GM15510 (cell line): ENCODE measurements around the gene CBX4.

Experiments used
- POLR2A ChIP-seq: IDR thresholded peaks from 3 replicates; pipeline ENCODE4 v1.6.1; 2011; ENCODE audit warnings: borderline replicate concordance; ENCODE audit not compliant: insufficient read length; ENCODE audit errors: extremely low read depth

The CBX4 gene

DNA sequence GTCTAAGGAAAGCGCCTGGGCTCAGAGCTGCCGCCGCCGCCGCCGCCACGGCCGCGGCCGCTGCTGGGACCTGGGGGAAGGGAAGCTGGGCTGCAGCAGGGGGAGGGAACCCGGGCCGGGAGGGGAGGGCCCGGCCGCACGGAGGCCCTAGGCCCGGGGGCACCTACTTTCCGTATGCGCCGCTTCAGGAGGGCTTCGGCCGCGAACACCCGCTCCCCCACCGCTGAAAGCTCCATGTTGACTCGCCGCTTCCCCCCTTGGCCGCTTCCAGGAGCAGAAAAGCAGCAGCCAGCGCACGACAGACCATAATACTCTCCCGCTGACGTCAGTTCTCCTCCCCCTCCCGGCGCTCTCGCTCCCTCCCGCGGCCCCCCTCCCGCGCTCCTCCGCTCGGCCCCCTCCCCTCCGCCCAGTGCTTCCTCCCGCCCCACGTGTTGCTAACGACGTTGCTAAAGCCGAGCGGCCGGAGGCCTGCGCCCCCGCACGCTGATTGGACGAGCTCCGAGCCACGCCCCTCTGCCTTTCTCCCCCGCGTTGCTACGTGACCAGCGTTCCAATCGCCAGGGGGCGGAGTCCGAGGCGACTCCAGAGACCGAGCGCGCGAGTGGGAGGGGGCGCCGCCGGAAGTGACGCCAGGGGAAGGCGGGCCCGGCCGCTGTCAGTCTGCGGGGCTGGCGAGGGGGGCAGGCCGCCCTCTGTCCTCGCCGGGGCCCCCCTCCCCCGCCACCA is 42.3 kb downstream of the CBX4 start, which contains the start of gene CBX8:
TSS of gene CBX8 (minus strand) at position 315 of the 729 bp plus-strand sequence. CDS start at position 236, 79 bp downstream.
- peak; percentile 43 for TF ChIP-seq POLR2A

- TF ChIP-seq POLR2A: no peak
These were observed 42.8 kb downstream of the CBX4 start for GRCh38 chr17:79796444-79796762.

DNA sequence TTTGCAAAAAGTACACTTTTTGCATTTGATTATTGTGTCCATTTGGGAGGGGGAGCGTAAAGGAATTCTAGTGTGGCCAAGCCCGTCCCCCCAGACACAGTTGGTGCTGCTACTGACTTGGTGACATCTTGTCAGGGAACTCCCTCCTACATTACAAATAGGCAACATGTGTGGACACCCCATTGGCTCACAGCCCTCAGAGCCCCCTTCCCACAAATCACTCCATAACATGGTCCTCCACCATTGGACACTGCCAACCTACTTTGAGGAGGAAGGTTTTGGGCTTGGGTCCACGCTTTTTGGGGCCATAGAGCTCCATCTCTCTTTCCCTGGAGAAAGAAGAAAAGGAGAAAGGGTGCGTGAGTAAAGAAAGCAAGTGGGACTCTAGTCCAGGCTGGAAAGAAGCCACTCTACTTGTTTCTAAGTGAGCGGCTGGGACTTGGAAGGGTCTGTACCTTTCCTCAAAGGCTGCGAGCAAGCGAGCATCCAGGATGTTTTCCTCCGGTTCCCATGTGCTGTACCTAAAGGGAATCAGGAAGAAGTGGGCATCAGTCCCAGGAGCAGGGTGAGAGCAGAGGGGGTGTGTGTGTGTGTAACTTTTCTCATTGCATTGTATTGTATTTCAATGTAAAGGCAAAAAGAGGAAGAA is 43.3 kb downstream of the CBX4 start:
- TF ChIP-seq POLR2A: no peak

DNA sequence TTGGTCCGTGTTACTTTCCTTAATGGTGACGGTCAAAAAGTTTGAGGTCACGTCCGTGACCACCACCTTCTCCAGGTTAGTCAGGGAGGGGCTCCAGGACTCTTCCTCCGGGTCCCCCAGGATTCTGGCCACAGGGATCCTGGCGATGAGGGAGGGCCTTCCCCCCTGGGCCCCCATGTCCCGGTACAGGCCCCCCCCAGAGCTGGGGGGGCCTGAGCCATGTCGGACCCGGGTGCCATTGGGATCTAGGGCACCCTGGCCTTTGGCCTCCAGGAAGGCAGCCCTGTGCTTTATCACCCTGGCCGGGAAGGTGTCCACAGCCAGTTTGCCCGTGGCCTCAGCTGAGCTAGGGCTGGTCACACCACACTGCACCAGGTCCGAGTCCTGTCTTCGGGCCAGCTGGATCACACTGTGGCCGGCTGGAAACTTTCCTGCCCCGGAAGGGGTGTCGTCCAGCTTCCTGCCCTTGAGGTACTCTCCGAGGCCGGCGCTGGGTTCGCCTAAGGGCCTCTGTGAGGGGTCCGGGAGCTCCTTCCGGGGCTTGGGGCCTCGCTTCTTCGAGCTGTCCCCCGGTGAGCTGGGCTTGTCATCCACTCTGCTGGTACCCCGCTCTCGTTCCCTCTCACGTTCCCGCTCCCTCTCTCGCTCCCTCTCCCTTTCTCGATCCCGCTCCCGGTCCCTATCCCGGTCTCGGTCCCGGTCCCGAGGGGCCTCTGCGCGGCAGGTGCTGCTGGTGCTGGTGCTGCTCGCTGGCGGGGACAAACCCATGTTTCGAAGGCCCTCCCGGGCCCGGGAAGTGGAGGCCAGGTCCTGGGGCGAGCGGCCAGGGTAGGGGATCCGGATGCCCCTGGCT is 44.4 kb downstream of the CBX4 start:
- no peak for TF ChIP-seq POLR2A

DNA sequence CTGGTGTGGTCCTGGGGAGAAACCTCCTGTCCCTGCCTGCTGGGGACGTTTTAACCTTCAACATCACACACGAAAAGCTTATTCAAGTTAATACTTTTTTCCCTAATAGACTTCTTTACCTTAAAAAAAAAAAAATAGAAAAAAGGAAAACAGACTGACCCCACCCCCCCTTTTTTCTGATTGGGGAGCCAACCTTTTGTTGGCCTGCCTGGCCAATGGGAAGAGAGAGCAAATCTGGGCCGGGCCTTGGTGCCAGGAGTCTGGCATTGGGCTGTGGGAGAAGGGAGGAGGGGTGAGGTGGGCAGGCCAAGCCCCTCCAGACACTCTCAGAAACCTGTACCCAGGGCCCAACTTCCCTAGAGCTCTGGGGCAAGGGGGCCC is 45.3 kb downstream of the CBX4 start:
- no peak for TF ChIP-seq POLR2A

- no peak for TF ChIP-seq POLR2A
These were observed 46.0 kb downstream of the CBX4 start for GRCh38 chr17:79792984-79793923.

DNA sequence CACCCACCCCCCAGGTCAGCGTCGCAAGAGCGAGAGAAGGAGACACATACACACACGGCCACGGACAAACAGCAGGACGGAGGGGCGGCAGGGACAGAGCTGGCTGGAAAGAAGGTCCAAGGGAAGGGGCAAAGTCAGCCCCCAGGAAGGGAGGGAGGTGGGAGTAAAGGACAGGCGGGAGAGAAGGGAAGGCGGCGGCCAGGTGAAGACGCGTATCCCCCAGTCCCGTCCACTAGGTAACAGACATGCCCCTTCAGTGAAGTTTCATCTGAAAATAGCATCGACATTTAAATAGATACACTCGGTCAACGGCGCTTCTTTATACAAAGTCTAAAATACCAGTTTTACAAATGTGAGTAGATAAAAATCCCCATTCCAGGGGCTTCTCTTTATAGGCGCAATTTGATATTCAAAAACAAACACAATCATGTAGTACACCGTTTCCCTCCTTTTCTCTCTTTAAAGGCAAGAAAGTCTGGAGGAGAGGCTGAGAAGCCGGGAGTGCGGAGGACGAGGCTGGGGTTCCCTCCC is 46.8 kb downstream of the CBX4 start:
- no peak for TF ChIP-seq POLR2A

DNA sequence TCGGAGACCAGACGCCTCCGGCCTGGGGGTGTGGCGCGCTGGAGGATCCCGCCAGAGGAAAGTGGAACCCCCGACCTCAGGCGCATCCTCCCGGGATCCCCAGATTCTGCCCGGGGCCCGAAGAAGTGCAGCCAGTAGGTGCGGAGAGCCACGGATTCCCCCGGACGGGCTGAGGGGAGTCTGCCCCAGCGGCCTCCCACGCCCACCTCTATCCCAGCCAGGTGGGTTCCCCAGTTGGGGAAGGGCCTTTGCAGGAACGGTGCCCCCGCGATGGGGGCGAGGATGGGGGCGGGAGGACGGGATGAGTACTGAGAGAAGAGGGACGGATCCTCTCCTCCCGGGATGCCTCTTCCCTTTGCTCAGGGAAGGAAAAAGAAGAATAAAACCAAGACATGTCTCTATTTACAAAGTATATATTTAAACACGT is 47.5 kb downstream of the CBX4 start:
- TF ChIP-seq POLR2A: no peak

DNA sequence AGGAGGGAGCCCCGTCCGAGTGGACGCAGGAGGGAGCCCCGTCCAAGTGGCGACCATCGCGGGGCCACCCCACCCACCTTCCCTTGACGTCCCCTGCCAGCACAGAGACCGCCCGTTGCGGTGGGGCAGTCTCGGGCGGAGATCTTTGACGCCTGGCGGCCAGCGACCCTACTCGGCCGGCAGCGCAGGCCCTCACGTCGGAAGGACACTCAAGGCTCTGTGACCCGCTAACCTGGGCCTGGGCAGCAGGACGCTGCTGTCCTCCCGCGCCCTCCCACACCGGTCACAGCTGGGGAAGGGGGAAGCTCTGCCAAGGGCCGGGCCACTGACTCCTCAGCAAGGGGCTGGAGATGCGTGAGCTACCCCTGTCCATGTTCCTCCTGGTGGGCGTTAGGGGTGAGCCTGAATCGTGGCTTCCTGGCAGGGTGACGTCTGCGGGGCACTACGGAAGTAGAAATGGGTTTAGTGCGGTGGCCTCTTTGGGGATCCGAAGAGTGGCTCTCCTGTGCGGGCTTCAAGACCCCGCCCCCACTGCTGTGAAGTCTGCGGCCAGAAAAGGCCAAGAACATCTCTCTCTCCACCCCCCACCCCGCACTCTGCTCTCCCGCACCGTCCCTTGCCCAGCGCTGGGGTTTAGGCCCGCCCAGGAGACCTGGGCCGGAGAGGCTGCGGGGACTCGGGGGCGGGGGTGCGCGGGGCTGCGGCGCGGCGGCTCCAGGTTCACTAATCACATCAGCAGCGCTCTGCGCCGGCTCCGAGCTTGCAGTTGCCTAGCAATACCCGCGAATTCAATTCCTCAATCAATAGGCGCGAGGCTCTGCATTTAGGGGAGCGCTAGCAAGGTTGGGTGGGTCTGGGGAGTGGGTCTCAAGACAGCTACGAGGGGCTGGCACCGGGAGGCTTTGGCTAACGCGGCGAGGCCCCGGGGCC is 48.2 kb downstream of the CBX4 start:
- no peak for TF ChIP-seq POLR2A

- TF ChIP-seq POLR2A: no peak
These were observed 49.1 kb downstream of the CBX4 start for GRCh38 chr17:79789943-79790804.

DNA sequence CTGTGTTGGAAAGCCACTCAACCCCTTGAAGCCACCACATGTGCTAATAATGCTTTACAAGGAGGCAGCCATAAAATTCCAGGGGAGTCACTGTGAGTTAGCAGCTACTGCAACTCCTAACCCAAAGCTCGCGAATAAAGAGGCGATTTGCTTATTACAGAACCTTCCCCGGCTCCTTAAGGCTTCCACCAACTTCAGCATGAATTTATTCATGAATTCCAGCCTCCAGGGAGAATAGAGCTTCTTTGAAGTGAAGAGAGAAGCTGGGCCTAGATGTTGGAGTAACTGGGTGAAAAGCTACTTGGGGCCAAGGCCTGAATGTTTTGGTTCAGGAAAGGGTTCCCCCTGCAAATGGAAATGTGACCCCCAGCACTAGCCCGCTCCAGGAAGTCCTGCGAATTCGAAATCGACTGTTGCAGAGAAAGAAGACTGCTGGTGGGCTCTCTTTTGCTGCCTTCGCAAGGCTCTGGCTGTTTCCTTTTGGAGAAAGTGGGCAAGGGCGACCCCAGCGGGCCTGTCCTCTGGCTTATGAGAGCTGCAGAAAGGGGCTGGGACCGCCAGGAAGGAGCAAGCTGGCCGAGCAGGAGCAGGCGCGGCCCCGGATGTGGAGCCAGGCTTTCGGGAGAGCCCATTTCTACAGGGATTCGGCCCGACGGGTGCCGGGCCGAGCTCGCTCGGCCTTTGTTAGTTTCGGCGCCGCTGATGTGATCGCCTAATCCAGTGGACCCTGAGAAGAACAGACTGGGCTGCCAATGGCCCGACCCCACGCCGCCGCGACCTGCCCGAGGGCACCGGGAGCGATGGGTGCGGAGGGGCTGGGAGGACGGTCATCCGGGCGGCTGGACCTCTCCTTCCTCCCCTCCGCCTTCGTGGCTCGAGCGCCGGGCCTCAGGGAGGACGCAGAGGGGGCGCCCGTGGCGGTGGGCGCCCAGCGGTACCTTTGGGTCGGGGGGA is 50.0 kb downstream of the CBX4 start:
- no peak for TF ChIP-seq POLR2A

DNA sequence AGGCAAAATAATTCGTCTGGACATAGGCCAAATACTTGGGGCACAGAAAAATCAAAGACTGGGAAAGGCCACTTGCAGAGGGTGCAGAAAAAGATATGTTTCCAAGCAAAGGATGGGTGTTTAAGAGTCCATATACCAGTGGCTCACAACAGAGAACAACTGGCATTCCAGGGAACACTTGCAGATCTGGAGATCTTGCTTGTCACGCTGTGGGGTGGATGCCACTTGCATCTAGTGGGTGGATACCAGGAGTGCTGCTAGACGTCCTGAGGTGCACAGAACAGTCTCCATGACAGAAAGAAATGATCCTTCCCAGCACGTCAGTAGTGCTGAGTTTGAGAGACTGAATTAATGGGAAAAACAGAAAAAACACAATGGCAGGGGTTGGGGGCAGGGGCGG is 50.8 kb downstream of the CBX4 start:
- TF ChIP-seq POLR2A: no peak
